ENCODE measurements around the gene TBL3.

- TF ChIP-seq CTCF (optimal IDR thresholded peaks at IDR 0.05 in 1 of 3, IDR thresholded peaks at IDR 0.05 in 1 of 3, conservative IDR thresholded peaks at IDR 0.05 in 1 of 3; ENCODE audit: extremely low read depth in 1 of 3, insufficient read depth in 2 of 3, low read length in 3 of 3) (no peak), EZH2 (IDR thresholded peaks at IDR 0.05; ENCODE audit: low read length) (no peak)
Measured at GRCh38 chr16:1982991-1983543, 11.2 kb downstream of the TBL3 start.

Measured in keratinocyte (primary cell).